Pancreas (tissue), 10 donors: Measurements from ENCODE around the gene BARX2. TPM values are rescaled to one million over a fixed set of nuclear protein-coding genes. Genes with fewer than 3 reads are reported as not detected.
A peak's percentile ranks its signal among the peaks of the same experiment; 100 is the strongest.
"Not testable (repeated sequence)": the region's sequence is repeated elsewhere in the genome, so short reads cannot be mapped to it uniquely, and the experiment has no call there.

Source experiments
- ATAC-seq, 4 donors: fragments of 200-7000 bp; cut with Tn5 transposase; one replicate each; pipeline versions ENCODE4 v1.8.0 to v1.9.1; 2020; ENCODE audit warnings: mild to moderate bottlenecking in 4 of 4, moderate library complexity in 4 of 4
- DNase-seq, 6 donors: peaks; one replicate each; pipeline ENCODE4 v3.0.0-alpha.2; 2020
- FAIRE-seq: peaks from 2 replicates; lab custom pipeline; 2012; peaks lifted over from hg19 to GRCh38; lab: Jason Lieb, UNC
- H3K27ac ChIP-seq, 4 donors: fragments of 200-600 bp; sonication (generic); 1 replicate in 3 of 4; 2 replicates in 1 of 4; pipeline versions ENCODE4 v1.5.0 to v1.8.0; 2020
- H3K27me3 ChIP-seq, 4 donors: fragments of 200-600 bp; one replicate each; pipeline ENCODE4 v1.8.0; 2021
- H3K36me3 ChIP-seq, 3 donors: fragments of 200-600 bp; sonication (generic) in 1 of 3; one replicate each; pipeline versions ENCODE4 v1.5.0 to v1.8.0; 2020 to 2021
- H3K4me1 ChIP-seq, 3 donors: fragments of 200-600 bp; one replicate each; pipeline ENCODE4 v1.8.0; 2021
- H3K4me3 ChIP-seq, 4 donors: fragments of 200-600 bp; sonication (generic) in 2 of 4; one replicate each; pipeline versions ENCODE4 v1.5.0 to v1.8.0; 2020 to 2021
- H3K9me3 ChIP-seq, 4 donors: fragments of 200-600 bp; one replicate each; pipeline ENCODE4 v1.8.0; 2021
- WGBS, 2 donors: extraction: QIAGEN DNeasy Blood & Tissue Kit; methylation state at CpG; one replicate each; pipeline ENCODE4 v1.1.7; 2013; 5-methylcytosine and 5-hydroxymethylcytosine counted together
- intact Hi-C, 3 donors: fragments of 100-400 bp; cut with DNase I; formaldehyde crosslinking; loops; one replicate each; pipeline versions ENCODE4 v1.11.1 to v1.14.2; 2022
- polyA plus RNA-seq, 2 donors: library from polyadenylated mRNA; stranded (reverse); fragments of 200-250 nt; gene quantifications; one replicate each; pipeline ENCODE4 v1.2.3, GENCODE V29; 2013
- total RNA-seq, 6 donors: library from RNA; stranded (reverse); fragmentation: NEBNext Ultra II Directional in 4 of 6; extraction: Animal tissue kit (Norgen Biotek cat#: 25700) in 4 of 6; gene quantifications; one replicate each; pipeline versions ENCODE4 v1.2.1 to v1.2.4, GENCODE V29; 2021 to 2023
- TF ChIP-seq, protein P1 (sequence below), 4 donors: fragments of 200-600 bp; sonication (generic) in 3 of 4; IDR thresholded peaks; one replicate each; pipeline versions ENCODE4 v1.5.0 to v1.8.0; 2021; ENCODE audit warnings: antibody characterized with exemption in 4 of 4
- donor health status: healthy with polysubstance abuse.
- donor health status: DM: no; HTN: no; CAD: no; lungs with moderate emphysema.
- donor health status: DM: no; HTN: no; CAD: no.
- donor health status: control.
- donor health status: control.
- donor health status: Bipolar disorder and iron deficiency.
- donor health status: DM: yes; HTN: yes; CAD: no.
- donor health status: DM: no; HTN: no; CAD: no.
- donor health status: DM: no; HTN: no; CAD: no.
- donor health status: DM: yes; HTN: yes; CAD: no.

Gene BARX2, protein sequence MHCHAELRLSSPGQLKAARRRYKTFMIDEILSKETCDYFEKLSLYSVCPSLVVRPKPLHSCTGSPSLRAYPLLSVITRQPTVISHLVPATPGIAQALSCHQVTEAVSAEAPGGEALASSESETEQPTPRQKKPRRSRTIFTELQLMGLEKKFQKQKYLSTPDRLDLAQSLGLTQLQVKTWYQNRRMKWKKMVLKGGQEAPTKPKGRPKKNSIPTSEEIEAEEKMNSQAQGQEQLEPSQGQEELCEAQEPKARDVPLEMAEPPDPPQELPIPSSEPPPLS
- total RNA-seq (1 to 10 TPM; 4.1 to 9.9 (median 5.2) TPM), polyA plus RNA-seq (1 to 10 TPM; 3.8 to 7.8 TPM)

DNA sequence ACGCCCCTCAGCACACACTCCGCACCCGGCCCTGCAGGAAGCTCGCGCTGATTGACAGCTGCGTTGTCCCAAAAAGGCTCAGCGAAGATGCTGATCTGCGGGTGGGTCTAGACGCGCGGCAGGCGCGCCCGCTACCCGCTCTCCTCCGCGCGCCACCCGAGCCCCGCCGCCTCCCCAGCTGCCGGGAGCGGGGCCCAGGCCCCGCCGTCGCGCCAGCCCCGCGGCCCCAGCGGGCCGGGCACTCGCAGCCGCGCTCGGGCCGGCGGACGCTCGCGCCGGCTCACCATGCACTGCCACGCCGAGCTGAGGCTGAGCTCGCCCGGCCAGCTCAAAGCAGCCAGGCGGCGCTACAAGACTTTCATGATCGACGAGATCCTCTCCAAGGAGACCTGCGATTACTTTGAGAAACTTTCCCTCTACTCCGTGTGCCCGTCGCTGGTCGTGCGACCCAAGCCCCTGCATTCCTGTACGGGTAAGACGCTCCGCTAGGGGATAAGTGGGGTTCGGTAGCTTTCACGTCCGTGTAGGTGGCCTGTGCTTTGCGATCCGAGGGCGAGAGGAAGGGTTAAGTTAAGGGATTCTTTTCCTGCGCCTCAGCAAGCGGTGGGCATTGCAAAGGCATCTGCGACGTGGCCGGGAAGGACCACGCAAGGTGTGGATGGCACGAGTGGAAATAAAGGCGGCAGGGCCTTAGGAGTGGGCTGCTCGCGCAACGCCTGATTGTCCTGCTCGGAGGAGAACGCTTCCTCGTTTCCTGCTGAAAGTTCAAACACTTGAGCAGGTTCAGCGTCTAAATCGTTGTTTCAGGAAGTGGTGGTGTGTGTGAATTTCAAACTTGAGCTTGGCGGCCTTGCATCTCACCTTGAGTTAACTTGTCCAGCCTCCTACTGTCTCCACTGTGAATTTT is at the start of gene BARX2:
Gene BARX2, plus strand, starts transcription at position 98 of the 907 bp plus-strand sequence. Its CDS starts 188 bp downstream, at position 286.
- no peak for FAIRE-seq
- intact Hi-C loops, result loop anchor here in 1 of 3 donors (10.0 kb wide), 1 partner anchor 319 kb away; no protein-coding TSS in a partner anchor
- Histone ChIP-seq H3K4me1 (no peaks in the 10 kb centered on the region), H3K36me3 (no peaks in the 10 kb centered on the region), H3K27me3 (peaks cover 0 to 10% (median 7%) of the 10 kb centered on the region in 4 donors), H3K4me3 (peak within 1 kb of the TSS; percentile 23 to 55 (median 41)), H3K9me3 (no peaks in the 10 kb centered on the region), H3K27ac (peak within 1 kb of the TSS; percentile 51 to 79 (median 72))
- ATAC-seq, result peak; percentile 59 to 77 (median 72)
- peak; percentile 49 to 84 (median 60) for DNase-seq
- 4 to 6% methylated on average over 52 to 81 of the region's 81 CpGs for WGBS, 2 donors
- TF ChIP-seq, protein P1, sequence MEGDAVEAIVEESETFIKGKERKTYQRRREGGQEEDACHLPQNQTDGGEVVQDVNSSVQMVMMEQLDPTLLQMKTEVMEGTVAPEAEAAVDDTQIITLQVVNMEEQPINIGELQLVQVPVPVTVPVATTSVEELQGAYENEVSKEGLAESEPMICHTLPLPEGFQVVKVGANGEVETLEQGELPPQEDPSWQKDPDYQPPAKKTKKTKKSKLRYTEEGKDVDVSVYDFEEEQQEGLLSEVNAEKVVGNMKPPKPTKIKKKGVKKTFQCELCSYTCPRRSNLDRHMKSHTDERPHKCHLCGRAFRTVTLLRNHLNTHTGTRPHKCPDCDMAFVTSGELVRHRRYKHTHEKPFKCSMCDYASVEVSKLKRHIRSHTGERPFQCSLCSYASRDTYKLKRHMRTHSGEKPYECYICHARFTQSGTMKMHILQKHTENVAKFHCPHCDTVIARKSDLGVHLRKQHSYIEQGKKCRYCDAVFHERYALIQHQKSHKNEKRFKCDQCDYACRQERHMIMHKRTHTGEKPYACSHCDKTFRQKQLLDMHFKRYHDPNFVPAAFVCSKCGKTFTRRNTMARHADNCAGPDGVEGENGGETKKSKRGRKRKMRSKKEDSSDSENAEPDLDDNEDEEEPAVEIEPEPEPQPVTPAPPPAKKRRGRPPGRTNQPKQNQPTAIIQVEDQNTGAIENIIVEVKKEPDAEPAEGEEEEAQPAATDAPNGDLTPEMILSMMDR (IDR thresholded peaks at IDR 0.05), result peak in 1 of 4 donors; percentile 20

DNA sequence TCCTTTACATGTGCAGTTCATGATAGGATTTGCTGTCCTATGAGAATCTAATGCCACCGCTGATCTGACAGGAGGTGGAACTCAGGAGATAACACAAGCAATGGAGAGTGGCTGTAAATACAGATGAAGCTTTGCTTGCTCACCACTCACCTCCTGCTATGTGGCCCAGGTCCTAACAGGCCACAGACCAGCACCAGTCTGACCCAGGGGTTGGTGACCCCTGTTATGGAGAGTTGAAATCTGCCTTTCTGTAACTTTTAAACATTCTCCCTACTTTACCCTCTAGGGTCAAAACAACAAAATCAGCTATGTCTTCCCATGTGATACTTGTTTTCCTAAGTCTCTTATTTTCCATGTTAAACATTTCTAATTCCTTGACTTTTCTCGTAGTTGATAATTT is 48.7 kb upstream of the BARX2 start:
- DNase-seq (no peak), FAIRE-seq (no peak), ATAC-seq (no peak)
- Histone ChIP-seq H3K4me1 (peaks cover 18 to 26% (median 23%) of the 10 kb centered on the region in 3 donors), H3K27ac (no peak overlapping the region), H3K27me3 (no peaks in the 10 kb centered on the region), H3K4me3 (no peak overlapping the region), H3K36me3 (no peaks in the 10 kb centered on the region), H3K9me3 (no peaks in the 10 kb centered on the region)
- WGBS, 2 donors, result 69 to 97% methylated on average over 2 of the region's 2 CpGs
- TF ChIP-seq, protein P1 (IDR thresholded peaks at IDR 0.05), result no peak
- intact Hi-C loops, result no loop called here

DNA sequence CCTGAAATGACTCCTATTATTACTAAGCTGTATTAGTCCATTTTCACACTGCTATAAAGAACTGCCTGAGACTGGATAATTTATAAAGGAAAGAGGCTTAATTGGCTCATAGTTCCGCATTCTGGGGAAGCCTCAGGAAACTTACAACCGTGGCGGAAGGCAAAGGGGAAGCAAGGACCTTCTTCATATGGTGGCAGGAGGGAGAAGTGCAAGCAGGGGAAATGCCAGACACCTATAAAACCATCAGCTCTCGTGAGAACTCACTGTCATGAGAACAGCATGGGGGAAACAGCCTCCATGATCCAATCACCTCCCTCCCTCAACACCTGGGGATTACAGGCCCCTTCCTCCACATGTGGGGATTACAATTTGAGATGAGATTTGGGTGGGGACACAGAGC is 47.9 kb upstream of the BARX2 start:
- FAIRE-seq, intact Hi-C loops: not testable (repeated sequence)
- 77 to 95% methylated on average over 4 of the region's 4 CpGs for WGBS, 2 donors

DNA sequence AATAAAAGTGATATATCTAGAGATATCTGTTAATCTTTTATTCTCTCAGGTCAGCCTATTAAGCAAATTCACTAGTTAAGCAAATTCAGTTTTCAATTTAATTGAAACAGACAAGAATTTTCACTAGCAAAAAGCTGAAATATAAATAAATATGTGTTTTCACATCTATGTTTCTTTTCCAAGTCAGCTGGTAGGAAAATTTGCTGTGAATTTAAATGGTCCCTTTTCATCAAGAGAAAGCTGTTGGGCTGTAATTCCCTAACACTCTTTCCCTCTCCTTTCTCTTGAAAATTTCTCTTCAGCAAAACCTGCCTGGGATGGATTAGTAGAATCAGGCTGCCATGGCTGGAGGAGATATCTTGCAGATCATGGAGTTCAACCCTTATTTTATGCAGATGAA is 46.9 kb upstream of the BARX2 start:
- H3K27ac ChIP-seq, result no peak overlapping the region
- FAIRE-seq (no peak), DNase-seq (no peak), ATAC-seq (no peak)
- no peaks in the 10 kb centered on the region for H3K9me3 ChIP-seq
- intact Hi-C loops, result no loop called here
- no peaks in the 10 kb centered on the region for H3K27me3 ChIP-seq
- no peaks in the 10 kb centered on the region for H3K36me3 ChIP-seq
- H3K4me3 ChIP-seq, result no peak overlapping the region
- peaks cover 8 to 13% (median 11%) of the 10 kb centered on the region in 3 donors for H3K4me1 ChIP-seq
- TF ChIP-seq, protein P1 (IDR thresholded peaks at IDR 0.05), result no peak

More for the DNA sequence above, 47.9 kb upstream of the BARX2 start:
- H3K4me3 ChIP-seq, DNase-seq, H3K36me3 ChIP-seq, H3K27me3 ChIP-seq, H3K9me3 ChIP-seq, H3K27ac ChIP-seq, ATAC-seq: not testable (repeated sequence)
- H3K4me1 ChIP-seq, result peaks cover 18 to 23% (median 22%) of the 10 kb centered on the region in 3 donors

DNA sequence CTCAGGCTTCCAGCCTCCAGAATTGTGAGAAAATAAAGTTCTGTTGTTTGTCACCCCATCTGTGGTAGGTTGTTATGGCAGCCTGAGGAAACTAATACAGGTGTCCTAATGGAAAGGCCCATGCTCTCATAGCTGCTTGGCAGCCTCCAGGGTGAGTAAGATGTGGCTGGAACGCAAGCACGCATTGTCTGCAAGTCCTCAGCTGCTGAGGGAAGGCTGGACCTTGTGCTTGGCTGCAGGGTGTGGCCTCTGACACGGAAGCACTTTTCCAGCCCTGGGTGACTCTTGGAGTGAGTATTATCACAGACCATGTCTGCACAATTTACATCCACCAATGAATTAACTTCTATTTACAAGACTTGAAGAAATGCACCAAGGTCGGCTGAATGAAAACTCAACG is 44.4 kb upstream of the BARX2 start:
- FAIRE-seq, result no peak

More for the DNA sequence above, 44.4 kb upstream of the BARX2 start:
- Histone ChIP-seq H3K36me3 (no peaks in the 10 kb centered on the region), H3K4me3 (no peak overlapping the region), H3K27me3 (no peaks in the 10 kb centered on the region), H3K4me1 (peaks cover 0 to 2% (median 0%) of the 10 kb centered on the region in 3 donors), H3K9me3 (no peaks in the 10 kb centered on the region), H3K27ac (no peak overlapping the region)
- WGBS, 2 donors, result 75 to 82% methylated on average over 5 of the region's 5 CpGs
- intact Hi-C loops, result loop anchor here in 1 of 3 donors (5.0 kb wide), 1 partner anchor 214 kb away; no protein-coding TSS in a partner anchor
- TF ChIP-seq, protein P1 (IDR thresholded peaks at IDR 0.05), result no peak
- DNase-seq, result peak in 3 of 6 donors; percentile 31 to 43 (median 38)
- ATAC-seq, result peak; percentile 37 to 74 (median 64)
